Measurements from ENCODE around the gene FSCN2. TPM values are rescaled to one million over a fixed set of nuclear protein-coding genes. Genes with fewer than 3 reads are reported as not detected.

The FSCN2 gene
- total RNA-seq, 4 donors from 2014 or later = 1.2 to 7.9 (median 5.2) TPM

DNA sequence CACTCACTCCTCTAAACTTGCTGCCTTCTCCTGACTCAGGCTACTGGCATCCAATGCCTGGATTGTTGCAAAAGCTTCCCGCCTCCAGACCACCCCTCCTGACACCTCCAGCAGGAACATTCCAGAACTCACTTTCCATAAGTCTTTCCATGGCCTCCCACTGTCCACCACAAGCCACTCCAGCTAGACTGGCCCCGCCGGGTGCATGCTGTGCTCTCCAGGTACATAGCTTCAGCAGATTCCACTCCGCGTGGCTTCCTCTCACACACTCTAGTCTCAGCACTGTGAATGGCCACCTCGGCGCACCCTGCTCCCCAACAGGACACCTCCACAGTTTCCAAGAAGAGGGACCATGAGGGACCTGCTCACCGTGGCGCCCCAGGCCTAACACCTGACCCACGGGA, 49.9 kb downstream of the FSCN2 start:
- Histone ChIP-seq H3K9me3 (no peaks in the 10 kb centered on the region), H3K27ac (no peak overlapping the region), H3K4me3 (no peak overlapping the region), H3K27me3 (no peaks in the 10 kb centered on the region), H3K4me1 (no peaks in the 10 kb centered on the region), H3K36me3 (peaks cover 0 to 63% (median 0%) of the 10 kb centered on the region in 3 donors)
- TF ChIP-seq, protein P1, sequence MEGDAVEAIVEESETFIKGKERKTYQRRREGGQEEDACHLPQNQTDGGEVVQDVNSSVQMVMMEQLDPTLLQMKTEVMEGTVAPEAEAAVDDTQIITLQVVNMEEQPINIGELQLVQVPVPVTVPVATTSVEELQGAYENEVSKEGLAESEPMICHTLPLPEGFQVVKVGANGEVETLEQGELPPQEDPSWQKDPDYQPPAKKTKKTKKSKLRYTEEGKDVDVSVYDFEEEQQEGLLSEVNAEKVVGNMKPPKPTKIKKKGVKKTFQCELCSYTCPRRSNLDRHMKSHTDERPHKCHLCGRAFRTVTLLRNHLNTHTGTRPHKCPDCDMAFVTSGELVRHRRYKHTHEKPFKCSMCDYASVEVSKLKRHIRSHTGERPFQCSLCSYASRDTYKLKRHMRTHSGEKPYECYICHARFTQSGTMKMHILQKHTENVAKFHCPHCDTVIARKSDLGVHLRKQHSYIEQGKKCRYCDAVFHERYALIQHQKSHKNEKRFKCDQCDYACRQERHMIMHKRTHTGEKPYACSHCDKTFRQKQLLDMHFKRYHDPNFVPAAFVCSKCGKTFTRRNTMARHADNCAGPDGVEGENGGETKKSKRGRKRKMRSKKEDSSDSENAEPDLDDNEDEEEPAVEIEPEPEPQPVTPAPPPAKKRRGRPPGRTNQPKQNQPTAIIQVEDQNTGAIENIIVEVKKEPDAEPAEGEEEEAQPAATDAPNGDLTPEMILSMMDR (IDR thresholded peaks at IDR 0.05) = no peak
- TF ChIP-seq POLR2A (IDR thresholded peaks at IDR 0.05) = no peak
- DNase-seq = no peak

DNA sequence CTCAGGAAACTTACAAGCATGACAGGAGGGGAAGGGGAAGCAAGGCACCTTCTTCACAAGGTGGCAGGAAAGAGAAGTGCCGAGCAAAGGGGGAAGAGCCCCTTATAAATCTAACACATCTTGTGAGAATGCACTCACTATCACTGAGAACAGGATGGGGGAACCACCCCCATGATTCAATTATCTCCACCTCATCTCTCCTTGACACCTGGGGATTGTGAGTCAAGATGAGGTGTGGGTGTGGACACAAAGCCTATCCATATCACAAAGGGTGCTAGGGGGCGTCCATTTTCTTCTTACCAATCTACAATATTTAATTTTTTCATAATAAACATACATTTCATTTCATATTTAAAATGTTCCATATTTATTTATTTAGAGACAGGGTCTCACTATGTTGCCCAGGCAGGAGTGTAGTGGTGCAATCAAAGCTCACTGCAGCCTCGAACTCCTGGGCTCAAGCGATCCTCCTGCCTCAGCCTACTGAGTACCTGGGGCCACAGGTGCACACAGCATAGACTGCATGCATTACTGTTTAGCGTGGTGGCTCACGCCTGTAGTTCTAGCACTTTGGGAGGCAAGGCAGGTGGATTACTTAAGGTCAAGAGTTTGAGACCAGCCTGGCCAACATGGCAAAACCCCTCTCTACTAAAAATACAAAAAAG, 50.5 kb downstream of the FSCN2 start:
- peaks cover 0 to 63% (median 0%) of the 10 kb centered on the region in 3 donors for H3K36me3 ChIP-seq

DNA sequence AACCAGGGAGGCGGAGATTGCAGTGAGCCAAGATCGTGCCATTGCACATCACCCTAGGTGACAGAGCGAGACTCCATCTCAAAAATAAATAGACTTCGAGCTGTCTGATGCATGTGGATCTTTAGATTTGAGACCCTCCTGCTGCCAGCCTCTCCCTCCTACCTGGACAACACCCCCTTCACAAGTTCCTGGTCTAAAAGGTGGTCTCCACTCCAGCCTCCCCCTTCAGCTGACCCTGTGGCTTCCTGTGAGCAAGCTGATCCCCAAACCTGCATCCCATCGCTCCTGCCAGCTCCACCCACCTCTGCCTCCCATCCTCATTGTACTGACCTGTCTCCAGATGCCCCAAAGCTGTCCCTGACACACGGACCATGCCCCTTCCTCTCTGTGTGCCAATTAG, 51.1 kb downstream of the FSCN2 start:
- Histone ChIP-seq H3K27me3 (no peaks in the 10 kb centered on the region), H3K9me3 (no peaks in the 10 kb centered on the region), H3K4me3 (no peak overlapping the region), H3K4me1 (no peaks in the 10 kb centered on the region), H3K27ac (no peak overlapping the region), H3K36me3 (peaks cover 0 to 64% (median 0%) of the 10 kb centered on the region in 3 donors)
- DNase-seq = no peak
- TF ChIP-seq, protein P1 (IDR thresholded peaks at IDR 0.05) = no peak
- TF ChIP-seq POLR2A (IDR thresholded peaks at IDR 0.05) = no peak

More for the DNA sequence above, 50.5 kb downstream of the FSCN2 start:
- no peak overlapping the region for H3K4me3 ChIP-seq
- no peaks in the 10 kb centered on the region for H3K4me1 ChIP-seq
- no peak for DNase-seq
- no peak overlapping the region for H3K27ac ChIP-seq
- no peak for TF ChIP-seq POLR2A (IDR thresholded peaks at IDR 0.05)
- TF ChIP-seq, protein P1 (IDR thresholded peaks at IDR 0.05) = no peak
- H3K27me3 ChIP-seq = no peaks in the 10 kb centered on the region
- no peaks in the 10 kb centered on the region for H3K9me3 ChIP-seq

DNA sequence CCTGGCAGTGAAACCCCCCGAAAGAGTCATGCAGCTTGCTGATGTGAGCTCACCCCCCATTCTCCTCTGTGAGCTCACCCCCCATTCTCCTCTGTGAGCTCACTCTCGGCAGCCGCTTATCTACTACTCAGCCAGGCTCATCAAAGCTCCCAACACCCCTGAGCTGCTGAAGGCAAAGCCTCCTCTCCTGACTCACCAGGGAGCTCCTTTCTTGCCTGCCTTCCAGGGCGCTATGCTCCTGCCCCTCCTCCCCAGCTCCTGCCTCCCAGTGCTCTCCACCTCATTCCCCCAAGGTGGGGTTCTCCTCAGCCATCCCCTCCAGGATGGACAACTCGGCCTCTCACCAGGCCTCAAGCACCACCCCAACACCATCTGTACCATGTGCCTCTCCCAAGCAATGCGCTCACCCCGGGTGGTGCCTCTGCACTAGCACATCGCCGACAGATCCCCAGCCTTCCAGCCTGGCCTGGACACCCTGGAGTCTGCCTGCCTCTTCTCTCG, 51.7 kb downstream of the FSCN2 start:
- Histone ChIP-seq H3K4me3 (no peak overlapping the region), H3K36me3 (peaks cover 0 to 63% (median 0%) of the 10 kb centered on the region in 3 donors), H3K4me1 (no peaks in the 10 kb centered on the region), H3K27ac (no peak overlapping the region), H3K9me3 (no peaks in the 10 kb centered on the region), H3K27me3 (no peaks in the 10 kb centered on the region)
- TF ChIP-seq, protein P1 (IDR thresholded peaks at IDR 0.05) = no peak
- no peak for TF ChIP-seq POLR2A (IDR thresholded peaks at IDR 0.05)
- DNase-seq = no peak

DNA sequence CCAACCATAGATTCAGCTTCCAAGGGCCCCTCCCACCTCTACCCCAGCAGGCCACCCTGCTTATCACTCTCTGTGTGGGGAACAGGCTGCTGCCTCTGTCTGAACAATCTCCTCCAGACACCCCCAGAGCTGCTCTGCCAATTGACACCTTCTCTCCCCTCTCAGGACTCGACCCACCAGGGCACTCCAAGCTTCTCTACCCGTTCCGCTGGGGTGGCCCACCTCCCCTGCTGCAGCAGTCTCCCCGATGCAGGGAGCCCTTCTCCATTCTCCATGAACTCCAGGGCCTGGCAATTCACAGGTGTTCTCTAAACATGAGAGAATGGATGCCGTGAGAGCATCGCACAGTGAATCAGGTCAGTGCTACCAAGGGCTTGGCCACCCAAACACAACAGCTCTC, 52.3 kb downstream of the FSCN2 start:
- DNase-seq = no peak
- H3K27ac ChIP-seq = no peak overlapping the region
- TF ChIP-seq, protein P1 (IDR thresholded peaks at IDR 0.05) = no peak
- TF ChIP-seq POLR2A (IDR thresholded peaks at IDR 0.05) = no peak

More for the DNA sequence above, 52.3 kb downstream of the FSCN2 start:
- Histone ChIP-seq H3K4me1 (no peaks in the 10 kb centered on the region), H3K36me3 (peaks cover 0 to 61% (median 0%) of the 10 kb centered on the region in 3 donors), H3K27me3 (no peaks in the 10 kb centered on the region), H3K9me3 (no peaks in the 10 kb centered on the region), H3K4me3 (no peak overlapping the region)

Measured in Peyer's patch (tissue), 4 donors.